Measurements from ENCODE around the gene DCAF8L2. TPM values are rescaled to one million over a fixed set of nuclear protein-coding genes. Genes with fewer than 3 reads are reported as not detected.

Gene DCAF8L2
- total RNA-seq, 2 donors from 2014 or later = not detected

GRCh38 chrX:27565992-27566391 lies 24.2 kb upstream of the DCAF8L2 start:
- DNase-seq = peak in 1 of 4 donors; percentile 9
- intact Hi-C loops (cut with DNase I) = no loop called here
- TF ChIP-seq POLR2A (IDR thresholded peaks at IDR 0.05) = no peak

GRCh38 chrX:27571164-27571563 lies 19.0 kb upstream of the DCAF8L2 start:
- no peaks in the 10 kb centered on the region for H3K4me1 ChIP-seq
- no peak for TF ChIP-seq POLR2A (IDR thresholded peaks at IDR 0.05)
- TF ChIP-seq CTCF (IDR thresholded peaks at IDR 0.05) = no peak
- DNase-seq = no peak
- H3K4me3 ChIP-seq = no peak overlapping the region
- ATAC-seq = no peak
- no peaks in the 10 kb centered on the region for H3K27me3 ChIP-seq
- intact Hi-C loops (cut with DNase I) = no loop called here
- 65 to 71% methylated on average over 2 of the region's 2 CpGs for WGBS, 2 donors
- H3K27ac ChIP-seq = no peak overlapping the region
- H3K9me3 ChIP-seq = no peaks in the 10 kb centered on the region
- no peaks in the 10 kb centered on the region for H3K36me3 ChIP-seq (replicated peaks in 1 of 2; ENCODE audit: insufficient read depth in 1 of 2, low read depth in 2 of 2)

More at GRCh38 chrX:27565992-27566391, 24.2 kb upstream of the DCAF8L2 start:
- Histone ChIP-seq H3K4me3 (no peak overlapping the region), H3K4me1 (no peaks in the 10 kb centered on the region), H3K27ac (no peak overlapping the region), H3K9me3 (no peaks in the 10 kb centered on the region), H3K36me3 (replicated peaks in 1 of 2; ENCODE audit: insufficient read depth in 1 of 2, low read depth in 2 of 2) (no peaks in the 10 kb centered on the region), H3K27me3 (no peaks in the 10 kb centered on the region)
- WGBS, 2 donors = 3 to 5% methylated on average over 1 to 5 of the region's 5 CpGs
- ATAC-seq = no peak

GRCh38 chrX:27575565-27575964 lies 14.6 kb upstream of the DCAF8L2 start:
- Histone ChIP-seq H3K4me3 (no peak overlapping the region), H3K36me3 (replicated peaks in 1 of 2; ENCODE audit: insufficient read depth in 1 of 2, low read depth in 2 of 2) (no peaks in the 10 kb centered on the region), H3K27ac (no peak overlapping the region), H3K27me3 (no peaks in the 10 kb centered on the region), H3K9me3 (no peaks in the 10 kb centered on the region), H3K4me1 (no peaks in the 10 kb centered on the region)
- DNase-seq (no peak), ATAC-seq (no peak)
- intact Hi-C loops (cut with DNase I) = no loop called here
- TF ChIP-seq POLR2A (IDR thresholded peaks at IDR 0.05) = no peak
- TF ChIP-seq CTCF (IDR thresholded peaks at IDR 0.05) = no peak

GRCh38 chrX:27583976-27584375 lies 6.2 kb upstream of the DCAF8L2 start:
- TF ChIP-seq CTCF (IDR thresholded peaks at IDR 0.05) = no peak
- no peak for TF ChIP-seq POLR2A (IDR thresholded peaks at IDR 0.05)
- ATAC-seq (no peak), DNase-seq (no peak)
- WGBS, 2 donors = 63 to 83% methylated on average over 1 of the region's 1 CpG
- Histone ChIP-seq H3K36me3 (replicated peaks in 1 of 2; ENCODE audit: insufficient read depth in 1 of 2, low read depth in 2 of 2) (no peaks in the 10 kb centered on the region), H3K27me3 (no peaks in the 10 kb centered on the region), H3K4me1 (no peaks in the 10 kb centered on the region), H3K9me3 (no peaks in the 10 kb centered on the region), H3K27ac (no peak overlapping the region), H3K4me3 (no peak overlapping the region)
- intact Hi-C loops (cut with DNase I) = no loop called here

- intact Hi-C loops (cut with DNase I) = no loop called here
- H3K9me3 ChIP-seq = no peaks in the 10 kb centered on the region
- 74 to 85% methylated on average over 6 to 8 of the region's 15 CpGs for WGBS, 2 donors
- H3K27ac ChIP-seq = no peak overlapping the region
- no peak for DNase-seq
- H3K4me1 ChIP-seq = no peaks in the 10 kb centered on the region
- no peak overlapping the region for H3K4me3 ChIP-seq
- no peaks in the 10 kb centered on the region for H3K27me3 ChIP-seq
- H3K36me3 ChIP-seq (replicated peaks in 1 of 2; ENCODE audit: insufficient read depth in 1 of 2, low read depth in 2 of 2) = no peaks in the 10 kb centered on the region
- no peak for ATAC-seq
- TF ChIP-seq POLR2A (IDR thresholded peaks at IDR 0.05) (no peak), CTCF (IDR thresholded peaks at IDR 0.05) (no peak)
Observed at GRCh38 chrX:27591938-27592337, 1.8 kb downstream of the DCAF8L2 start.
